MM.1S (cell line): ENCODE results near the gene NUTF2.
A peak's percentile ranks its signal among the peaks of the same experiment; 100 is the strongest.

ENCODE experiments used
- DNase-seq: peaks from one replicate; pipeline ENCODE4 v3.0.0-alpha.2; 2015
- H2AFZ ChIP-seq: fragments of 300-600 bp; sonication (generic); 2 replicates; pipeline ENCODE4 v1.6.0; 2016; ENCODE audit warnings: antibody characterized with exemption, low read length
- H3F3A ChIP-seq: fragments of 300-600 bp; sonication (generic); 2 replicates; pipeline ENCODE4 v1.6.1; 2016; ENCODE audit warnings: mild to moderate bottlenecking, antibody characterized with exemption, low read length, moderate library complexity, mixed read lengths; ENCODE audit not compliant: insufficient read depth
- H3K27ac ChIP-seq: fragments of 300-600 bp; sonication (generic); 2 replicates; pipeline ENCODE4 v1.5.1; 2016; ENCODE audit warnings: mild to moderate bottlenecking, low read length
- H3K27me3 ChIP-seq: fragments of 300-600 bp; sonication (generic); replicated peaks from 2 replicates; pipeline ENCODE4 v1.6.0; 2016; ENCODE audit warnings: low read length; ENCODE audit not compliant: insufficient read depth
- H3K36me3 ChIP-seq: fragments of 300-600 bp; sonication (generic); replicated peaks from 2 replicates; pipeline ENCODE4 v1.6.1; 2016; ENCODE audit warnings: mild to moderate bottlenecking, low read length, mixed read lengths; ENCODE audit not compliant: insufficient read depth
- H3K4me1 ChIP-seq: fragments of 300-600 bp; sonication (generic); 2 replicates; pipeline ENCODE4 v1.6.1; 2016; ENCODE audit warnings: low read length, mixed read lengths
- H3K4me2 ChIP-seq: fragments of 300-600 bp; sonication (generic); 2 replicates; pipeline ENCODE4 v1.6.0; 2016; ENCODE audit warnings: low read depth, low read length
- H3K4me3 ChIP-seq: fragments of 300-600 bp; sonication (generic); 2 replicates; pipeline ENCODE4 v1.5.1; 2016; ENCODE audit warnings: low read length, mixed read lengths
- H3K79me2 ChIP-seq: fragments of 300-600 bp; sonication (generic); 2 replicates; pipeline ENCODE4 v1.6.1; 2016; ENCODE audit warnings: mixed run types, low read length, mixed read lengths
- H3K9ac ChIP-seq: fragments of 300-600 bp; sonication (generic); 2 replicates; pipeline ENCODE4 v1.6.1; 2016; ENCODE audit warnings: low read length, mixed read lengths
- H3K9me2 ChIP-seq: fragments of 300-600 bp; sonication (generic); replicated peaks from 2 replicates; pipeline ENCODE4 v1.6.1; 2016; ENCODE audit warnings: mild to moderate bottlenecking, low read length, mixed read lengths; ENCODE audit not compliant: insufficient read depth
- H3K9me3 ChIP-seq: fragments of 300-600 bp; sonication (generic); replicated peaks from 2 replicates; pipeline ENCODE4 v1.6.1; 2016; ENCODE audit warnings: mild to moderate bottlenecking, low read length, mixed read lengths; ENCODE audit not compliant: insufficient read depth
- H4K20me1 ChIP-seq: fragments of 300-600 bp; sonication (generic); 2 replicates; pipeline ENCODE4 v1.6.1; 2016; ENCODE audit warnings: mild to moderate bottlenecking, low read length, moderate library complexity, mixed read lengths; ENCODE audit not compliant: insufficient read depth
- EZH2 ChIP-seq: fragments of 300-600 bp; sonication (generic); optimal IDR thresholded peaks from 2 replicates; pipeline ENCODE3; 2017; ENCODE audit warnings: low read depth, mild to moderate bottlenecking, antibody characterized with exemption, low read length, mixed read lengths
- EZH2phosphoT487 ChIP-seq: fragments of 300-600 bp; sonication (generic); IDR thresholded peaks from 2 replicates; pipeline ENCODE4 v1.6.1; 2018; ENCODE audit warnings: antibody characterized with exemption, low read length
- TF ChIP-seq, protein P1 (sequence below): fragments of 300-600 bp; sonication (generic); IDR thresholded peaks from 2 replicates; pipeline ENCODE4 v1.5.1; 2016; ENCODE audit warnings: antibody characterized with exemption, low read length, mixed read lengths

NUTF2 gene

DNA sequence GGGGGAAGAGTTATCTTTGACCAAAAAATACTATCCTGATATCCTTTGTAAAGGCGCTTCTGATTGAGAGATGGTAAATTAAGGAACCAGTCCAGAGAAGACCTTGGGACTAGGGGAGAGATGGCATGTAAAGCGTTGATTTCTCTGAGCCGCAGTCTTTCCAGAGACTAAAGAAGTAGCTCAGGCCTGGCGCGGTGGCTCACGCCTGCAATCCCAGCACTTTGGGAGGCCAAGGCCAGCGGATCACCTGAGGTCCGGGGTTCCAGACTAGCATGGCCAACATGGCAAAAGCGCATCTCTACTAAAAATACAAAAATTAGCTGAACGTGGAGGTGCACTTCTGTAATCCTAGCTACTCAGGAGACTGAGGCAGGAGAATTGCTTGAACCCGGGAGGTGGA lies 1.4 kb downstream of the NUTF2 start:
- peaks cover 20% of the 10 kb centered on the region for H3K4me1 ChIP-seq
- no peaks in the 10 kb centered on the region for H3K9me3 ChIP-seq
- H3K27me3 ChIP-seq = no peaks in the 10 kb centered on the region
- peak overlapping the region; percentile 88; the same call in 1 of the 2 replicates for H3K9ac ChIP-seq
- no peak overlapping the region for H2AFZ ChIP-seq
- H3K27ac ChIP-seq = no peak overlapping the region
- H3K79me2 ChIP-seq = peaks cover 91% of the 10 kb centered on the region
- DNase-seq = no peak
- peaks cover 25% of the 10 kb centered on the region for H3F3A ChIP-seq
- H3K4me2 ChIP-seq = peak overlapping the region; percentile 71
- H3K4me3 ChIP-seq = peak overlapping the region; percentile 99
- TF ChIP-seq EZH2phosphoT487 = no peak
- no peaks in the 10 kb centered on the region for H4K20me1 ChIP-seq
- no peaks in the 10 kb centered on the region for H3K9me2 ChIP-seq
- no peaks in the 10 kb centered on the region for H3K36me3 ChIP-seq

DNA sequence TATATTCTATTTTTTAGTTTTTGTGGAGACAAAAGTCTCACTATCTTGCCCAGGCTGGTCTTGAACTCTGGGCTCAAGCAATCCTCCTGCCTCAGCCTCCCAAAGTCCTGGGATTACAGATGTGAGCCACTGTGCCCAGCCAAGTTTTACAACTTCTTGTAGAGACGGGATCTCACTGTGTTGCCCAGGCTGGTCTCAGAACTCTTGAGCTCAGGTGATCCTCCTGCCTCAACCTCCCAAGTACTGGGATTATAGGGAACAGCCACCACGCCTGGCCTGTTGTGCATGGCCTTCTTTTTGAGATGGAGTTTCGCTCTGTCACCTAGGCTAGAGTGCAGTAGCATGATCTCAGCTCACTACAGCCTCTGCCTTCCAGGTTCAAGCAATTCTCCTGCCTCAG lies 6.9 kb downstream of the NUTF2 start:
- H3K27me3 ChIP-seq = no peaks in the 10 kb centered on the region
- H3K79me2 ChIP-seq = peaks cover 99% of the 10 kb centered on the region
- no peaks in the 10 kb centered on the region for H3K4me1 ChIP-seq
- H3K9ac ChIP-seq = no peak overlapping the region
- no peak overlapping the region for H3K27ac ChIP-seq
- H3K36me3 ChIP-seq = no peaks in the 10 kb centered on the region
- DNase-seq = no peak
- H3K4me3 ChIP-seq = no peak overlapping the region
- no peak overlapping the region for H3K4me2 ChIP-seq
- peaks cover 11% of the 10 kb centered on the region; the same call in 1 of the 2 replicates for H4K20me1 ChIP-seq
- no peaks in the 10 kb centered on the region for H3K9me3 ChIP-seq
- no peak for TF ChIP-seq EZH2phosphoT487
- no peak for TF ChIP-seq EZH2
- TF ChIP-seq, protein P1, sequence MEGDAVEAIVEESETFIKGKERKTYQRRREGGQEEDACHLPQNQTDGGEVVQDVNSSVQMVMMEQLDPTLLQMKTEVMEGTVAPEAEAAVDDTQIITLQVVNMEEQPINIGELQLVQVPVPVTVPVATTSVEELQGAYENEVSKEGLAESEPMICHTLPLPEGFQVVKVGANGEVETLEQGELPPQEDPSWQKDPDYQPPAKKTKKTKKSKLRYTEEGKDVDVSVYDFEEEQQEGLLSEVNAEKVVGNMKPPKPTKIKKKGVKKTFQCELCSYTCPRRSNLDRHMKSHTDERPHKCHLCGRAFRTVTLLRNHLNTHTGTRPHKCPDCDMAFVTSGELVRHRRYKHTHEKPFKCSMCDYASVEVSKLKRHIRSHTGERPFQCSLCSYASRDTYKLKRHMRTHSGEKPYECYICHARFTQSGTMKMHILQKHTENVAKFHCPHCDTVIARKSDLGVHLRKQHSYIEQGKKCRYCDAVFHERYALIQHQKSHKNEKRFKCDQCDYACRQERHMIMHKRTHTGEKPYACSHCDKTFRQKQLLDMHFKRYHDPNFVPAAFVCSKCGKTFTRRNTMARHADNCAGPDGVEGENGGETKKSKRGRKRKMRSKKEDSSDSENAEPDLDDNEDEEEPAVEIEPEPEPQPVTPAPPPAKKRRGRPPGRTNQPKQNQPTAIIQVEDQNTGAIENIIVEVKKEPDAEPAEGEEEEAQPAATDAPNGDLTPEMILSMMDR = no peak
- H3F3A ChIP-seq = no peaks in the 10 kb centered on the region
- H3K9me2 ChIP-seq = no peaks in the 10 kb centered on the region
- H2AFZ ChIP-seq = no peak overlapping the region

DNA sequence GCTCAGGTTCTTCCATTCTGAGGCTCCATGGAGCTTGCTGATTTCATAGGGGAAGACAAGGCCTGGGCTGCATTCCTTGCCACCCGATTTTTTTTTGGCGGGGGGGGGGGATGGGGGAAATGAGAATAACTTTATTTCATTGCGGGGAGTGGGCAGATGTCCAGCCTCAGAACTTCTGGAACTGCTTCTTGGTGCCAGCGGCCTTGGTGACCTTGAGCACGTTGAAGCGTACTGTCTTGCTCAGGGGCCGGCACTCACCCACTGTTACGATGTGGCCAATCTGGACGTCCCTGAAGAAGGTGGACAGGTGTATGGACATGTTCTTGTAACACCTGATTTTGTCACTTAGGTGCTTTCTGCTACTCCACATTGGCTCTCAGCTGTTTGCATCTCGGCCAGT lies 9.1 kb downstream of the NUTF2 start:
- Histone ChIP-seq H3K9me2 (no peaks in the 10 kb centered on the region), H3K9me3 (no peaks in the 10 kb centered on the region), H3K9ac (no peak overlapping the region), H3K79me2 (peaks cover 95% of the 10 kb centered on the region), H3K4me2 (no peak overlapping the region), H3K36me3 (no peaks in the 10 kb centered on the region; the same call in 1 of the 2 replicates), H3K27ac (no peak overlapping the region), H3K4me1 (no peaks in the 10 kb centered on the region), H3F3A (no peaks in the 10 kb centered on the region), H4K20me1 (peaks cover 11% of the 10 kb centered on the region; the same call in 1 of the 2 replicates), H2AFZ (no peak overlapping the region), H3K27me3 (no peaks in the 10 kb centered on the region), H3K4me3 (no peak overlapping the region)
- TF ChIP-seq EZH2 = no peak
- TF ChIP-seq, protein P1 = no peak
- no peak for DNase-seq

DNA sequence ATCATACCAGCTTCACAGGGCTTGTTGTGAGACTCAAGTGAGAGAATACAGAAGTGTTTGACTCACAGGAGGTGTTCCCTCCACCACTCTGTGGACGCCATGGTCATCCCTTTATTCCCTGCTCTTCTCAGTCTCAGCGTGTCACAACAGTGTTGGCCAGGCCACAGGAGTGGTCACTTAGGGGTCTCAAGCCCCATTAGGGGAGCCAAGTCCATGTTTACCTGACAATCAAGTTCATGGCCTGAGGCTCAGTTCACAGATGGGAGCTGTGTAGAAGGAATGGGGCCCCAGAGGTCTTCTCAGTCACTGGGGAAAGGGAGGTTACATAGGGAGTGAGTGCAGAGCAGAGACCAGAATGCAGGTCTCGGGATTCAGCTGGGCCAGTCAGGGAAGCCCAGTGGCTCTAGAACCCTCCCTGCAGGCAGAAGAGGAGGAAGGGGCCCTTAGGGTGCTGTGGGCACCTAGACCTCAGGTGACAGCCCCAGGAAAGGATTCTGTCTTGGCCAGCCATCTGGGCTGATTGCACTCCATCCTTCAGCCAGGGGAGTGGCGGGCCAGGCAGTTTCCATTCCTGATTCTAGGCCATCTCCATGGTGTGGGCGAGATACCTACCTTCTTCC lies 10.3 kb downstream of the NUTF2 start:
- H3K4me2 ChIP-seq = no peak overlapping the region
- no peak overlapping the region for H3K27ac ChIP-seq
- H2AFZ ChIP-seq = no peak overlapping the region
- H3K9me3 ChIP-seq = no peaks in the 10 kb centered on the region
- H3K4me1 ChIP-seq = no peaks in the 10 kb centered on the region
- H3K79me2 ChIP-seq = peaks cover 95% of the 10 kb centered on the region
- no peak for DNase-seq
- no peak overlapping the region for H3K9ac ChIP-seq
- no peaks in the 10 kb centered on the region; the same call in 1 of the 2 replicates for H3K36me3 ChIP-seq
- no peaks in the 10 kb centered on the region for H3F3A ChIP-seq
- H3K9me2 ChIP-seq = no peaks in the 10 kb centered on the region
- TF ChIP-seq, protein P1 = no peak
- no peaks in the 10 kb centered on the region for H3K27me3 ChIP-seq
- peaks cover 11% of the 10 kb centered on the region; the same call in 1 of the 2 replicates for H4K20me1 ChIP-seq
- H3K4me3 ChIP-seq = no peak overlapping the region
